ENCODE measurements around the gene MPDZ.

MPDZ gene

DNA sequence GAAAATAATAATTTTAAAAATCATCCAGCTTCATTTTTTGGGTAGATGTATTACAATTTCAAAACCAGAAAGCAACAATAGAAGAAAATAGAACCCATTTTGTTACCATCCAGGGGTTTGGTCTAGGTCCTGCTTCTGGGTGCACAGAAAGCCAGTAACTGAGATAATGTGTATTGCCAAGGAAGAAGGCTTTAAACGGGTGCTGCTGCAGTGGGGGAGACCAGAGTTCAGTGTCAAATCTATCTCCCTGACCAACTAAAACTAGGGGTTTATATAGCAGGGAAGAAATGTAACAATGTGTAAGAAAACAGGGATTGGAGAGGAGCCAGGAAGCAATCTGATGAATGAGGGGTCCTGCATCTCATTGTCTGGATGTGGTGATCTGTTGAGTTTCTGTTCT lies 17.5 kb upstream of the MPDZ start:
- TF ChIP-seq, protein P1, sequence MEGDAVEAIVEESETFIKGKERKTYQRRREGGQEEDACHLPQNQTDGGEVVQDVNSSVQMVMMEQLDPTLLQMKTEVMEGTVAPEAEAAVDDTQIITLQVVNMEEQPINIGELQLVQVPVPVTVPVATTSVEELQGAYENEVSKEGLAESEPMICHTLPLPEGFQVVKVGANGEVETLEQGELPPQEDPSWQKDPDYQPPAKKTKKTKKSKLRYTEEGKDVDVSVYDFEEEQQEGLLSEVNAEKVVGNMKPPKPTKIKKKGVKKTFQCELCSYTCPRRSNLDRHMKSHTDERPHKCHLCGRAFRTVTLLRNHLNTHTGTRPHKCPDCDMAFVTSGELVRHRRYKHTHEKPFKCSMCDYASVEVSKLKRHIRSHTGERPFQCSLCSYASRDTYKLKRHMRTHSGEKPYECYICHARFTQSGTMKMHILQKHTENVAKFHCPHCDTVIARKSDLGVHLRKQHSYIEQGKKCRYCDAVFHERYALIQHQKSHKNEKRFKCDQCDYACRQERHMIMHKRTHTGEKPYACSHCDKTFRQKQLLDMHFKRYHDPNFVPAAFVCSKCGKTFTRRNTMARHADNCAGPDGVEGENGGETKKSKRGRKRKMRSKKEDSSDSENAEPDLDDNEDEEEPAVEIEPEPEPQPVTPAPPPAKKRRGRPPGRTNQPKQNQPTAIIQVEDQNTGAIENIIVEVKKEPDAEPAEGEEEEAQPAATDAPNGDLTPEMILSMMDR (IDR thresholded peaks at IDR 0.05; ENCODE audit: poor library complexity, severe bottlenecking) = no peak
- no peak overlapping the region for H3K27ac ChIP-seq (ENCODE audit: poor library complexity, severe bottlenecking)
- H3K4me1 ChIP-seq (ENCODE audit: insufficient read depth, poor library complexity, severe bottlenecking) = no peaks in the 10 kb centered on the region
- DNase-seq (ENCODE audit: low spot score) (no peak), ATAC-seq (ENCODE audit: low read depth) (no peak)
- no peaks in the 10 kb centered on the region for H3K9me3 ChIP-seq (ENCODE audit: severe bottlenecking)
- H3K4me3 ChIP-seq (ENCODE audit: severe bottlenecking) = no peak overlapping the region
- no peaks in the 10 kb centered on the region for H3K36me3 ChIP-seq (ENCODE audit: low read depth)
- H3K27me3 ChIP-seq (ENCODE audit: insufficient read depth, poor library complexity, severe bottlenecking) = no peaks in the 10 kb centered on the region

DNA sequence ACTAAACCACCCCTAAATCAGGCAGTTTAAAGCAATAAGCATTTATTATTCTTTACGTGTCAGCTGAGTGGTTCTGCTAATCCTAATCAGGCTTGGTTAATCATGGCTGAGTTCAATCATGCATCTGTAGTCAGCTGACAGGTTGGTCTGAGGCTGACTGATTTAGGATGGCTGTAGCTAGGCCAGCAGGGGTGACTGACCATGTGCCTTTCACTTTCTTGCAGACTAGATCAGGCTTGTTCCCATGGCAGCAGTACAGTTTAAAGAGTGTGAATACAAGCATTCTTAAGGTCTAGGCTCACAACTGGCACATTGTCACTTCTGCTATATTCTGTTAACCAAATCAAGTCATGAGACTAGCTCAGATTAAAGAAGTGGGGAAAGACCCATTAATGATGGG lies 16.1 kb upstream of the MPDZ start:
- H3K4me1 ChIP-seq (ENCODE audit: insufficient read depth, poor library complexity, severe bottlenecking) = no peaks in the 10 kb centered on the region
- no peak overlapping the region for H3K27ac ChIP-seq (ENCODE audit: poor library complexity, severe bottlenecking)
- no peak for ATAC-seq (ENCODE audit: low read depth)
- TF ChIP-seq, protein P1 (IDR thresholded peaks at IDR 0.05; ENCODE audit: poor library complexity, severe bottlenecking) = no peak
- no peaks in the 10 kb centered on the region for H3K9me3 ChIP-seq (ENCODE audit: severe bottlenecking)
- H3K36me3 ChIP-seq (ENCODE audit: low read depth) = no peaks in the 10 kb centered on the region
- no peaks in the 10 kb centered on the region for H3K27me3 ChIP-seq (ENCODE audit: insufficient read depth, poor library complexity, severe bottlenecking)
- no peak for DNase-seq (ENCODE audit: low spot score)
- H3K4me3 ChIP-seq (ENCODE audit: severe bottlenecking) = no peak overlapping the region

DNA sequence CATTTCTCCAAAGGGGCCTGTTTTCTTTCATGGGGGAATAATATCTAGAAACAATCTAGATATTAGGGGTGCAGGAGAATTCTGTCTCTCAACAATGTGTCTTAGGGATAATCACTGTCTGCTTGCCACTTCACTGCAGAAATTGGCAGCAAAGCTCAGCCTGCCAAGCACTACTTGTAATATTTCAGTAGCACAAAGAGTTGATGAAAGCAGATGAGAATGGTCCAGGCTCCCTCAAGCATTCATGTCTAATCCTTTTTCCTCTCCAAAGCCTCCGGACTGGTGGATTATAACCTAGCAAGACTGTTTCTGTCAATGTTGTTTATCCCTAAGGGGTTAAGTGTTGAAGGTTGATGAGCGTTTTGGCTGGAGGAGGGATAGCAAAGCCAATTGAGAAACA lies 13.3 kb upstream of the MPDZ start:
- no peaks in the 10 kb centered on the region for H3K36me3 ChIP-seq (ENCODE audit: low read depth)
- no peak overlapping the region for H3K4me3 ChIP-seq (ENCODE audit: severe bottlenecking)
- H3K27me3 ChIP-seq (ENCODE audit: insufficient read depth, poor library complexity, severe bottlenecking) = no peaks in the 10 kb centered on the region
- TF ChIP-seq, protein P1 (IDR thresholded peaks at IDR 0.05; ENCODE audit: poor library complexity, severe bottlenecking) = no peak
- ATAC-seq (ENCODE audit: low read depth) (no peak), DNase-seq (ENCODE audit: low spot score) (no peak)
- H3K9me3 ChIP-seq (ENCODE audit: severe bottlenecking) = no peaks in the 10 kb centered on the region
- H3K4me1 ChIP-seq (ENCODE audit: insufficient read depth, poor library complexity, severe bottlenecking) = no peaks in the 10 kb centered on the region
- H3K27ac ChIP-seq (ENCODE audit: poor library complexity, severe bottlenecking) = no peak overlapping the region

DNA sequence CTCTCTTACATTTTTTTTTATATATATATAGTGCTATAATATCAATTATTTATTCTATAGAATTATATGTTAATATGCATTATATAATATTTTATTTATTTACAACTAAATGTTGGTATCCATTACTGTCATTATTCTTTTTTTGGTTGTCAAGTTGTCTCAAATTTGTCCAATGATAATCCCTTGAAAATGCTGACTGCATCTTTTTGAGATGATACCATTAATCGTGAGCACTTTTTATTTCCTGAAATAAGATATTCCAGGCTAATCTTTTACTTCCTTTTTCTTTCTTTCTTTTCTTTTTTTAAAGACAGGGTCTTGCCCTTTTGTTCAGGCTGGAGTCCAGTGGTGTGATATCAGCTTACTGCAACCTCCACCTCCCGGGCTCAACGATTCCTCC lies 12.7 kb upstream of the MPDZ start:
- Histone ChIP-seq H3K4me3 (ENCODE audit: severe bottlenecking) (no peak overlapping the region), H3K9me3 (ENCODE audit: severe bottlenecking) (no peaks in the 10 kb centered on the region), H3K27me3 (ENCODE audit: insufficient read depth, poor library complexity, severe bottlenecking) (no peaks in the 10 kb centered on the region), H3K36me3 (ENCODE audit: low read depth) (no peaks in the 10 kb centered on the region), H3K27ac (ENCODE audit: poor library complexity, severe bottlenecking) (no peak overlapping the region), H3K4me1 (ENCODE audit: insufficient read depth, poor library complexity, severe bottlenecking) (no peaks in the 10 kb centered on the region)
- TF ChIP-seq, protein P1 (IDR thresholded peaks at IDR 0.05; ENCODE audit: poor library complexity, severe bottlenecking) = no peak
- ATAC-seq (ENCODE audit: low read depth) (no peak), DNase-seq (ENCODE audit: low spot score) (no peak)

- TF ChIP-seq, protein P1 (IDR thresholded peaks at IDR 0.05; ENCODE audit: poor library complexity, severe bottlenecking) = no peak
- Histone ChIP-seq H3K9me3 (ENCODE audit: severe bottlenecking) (no peaks in the 10 kb centered on the region), H3K4me1 (ENCODE audit: insufficient read depth, poor library complexity, severe bottlenecking) (no peaks in the 10 kb centered on the region), H3K36me3 (ENCODE audit: low read depth) (no peaks in the 10 kb centered on the region), H3K27me3 (ENCODE audit: insufficient read depth, poor library complexity, severe bottlenecking) (no peaks in the 10 kb centered on the region), H3K4me3 (ENCODE audit: severe bottlenecking) (no peak overlapping the region), H3K27ac (ENCODE audit: poor library complexity, severe bottlenecking) (no peak overlapping the region)
- ATAC-seq (ENCODE audit: low read depth) (no peak), DNase-seq (ENCODE audit: low spot score) (no peak)
Observed at GRCh38 chr9:13291718-13292117, 12.2 kb upstream of the MPDZ start.

All from RWPE2 (cell line).